HL-60 (cell line): ENCODE results near the gene SECISBP2.

ENCODE experiments used
- DNase-seq, 2 experiments: peaks; one replicate each; pipeline ENCODE4 v3.0.0-alpha.2; 2010 to 2020; ENCODE audit warnings: low read depth in 1 of 2, low spot score in 1 of 2
- H3K27ac ChIP-seq: fragments of 250-450 bp; sonication (Bioruptor Pico); replicated peaks from 2 replicates; pipeline ENCODE4 v1.5.1; 2020; ENCODE audit warnings: mild to moderate bottlenecking, moderate library complexity
- H3K27me3 ChIP-seq: fragments of 250-450 bp; sonication (Bioruptor Pico); 2 replicates; pipeline ENCODE4 v1.5.1; 2021; ENCODE audit warnings: mild to moderate bottlenecking, moderate library complexity; ENCODE audit not compliant: insufficient read depth, poor library complexity, severe bottlenecking
- H3K4me3 ChIP-seq: replicated peaks from 2 replicates; pipeline ENCODE4 v1.5.1; 2011; ENCODE audit warnings: mild to moderate bottlenecking, control low read depth, low read length; ENCODE audit not compliant: insufficient read depth
- CTCF ChIP-seq: IDR thresholded peaks from one replicate; pipeline ENCODE4 v1.5.1; 2011; ENCODE audit warnings: low read length, control low read depth, inconsistent platforms; ENCODE audit not compliant: insufficient read depth
- GABPA ChIP-seq: IDR thresholded peaks from 2 replicates; pipeline ENCODE4 v1.6.1; 2012; ENCODE audit warnings: low read depth
- POLR2AphosphoS5 ChIP-seq: IDR thresholded peaks from 2 replicates; pipeline ENCODE4 v1.6.1; 2012; ENCODE audit warnings: low read depth
- REST ChIP-seq: IDR thresholded peaks from 2 replicates; pipeline ENCODE4 v1.6.1; 2012; ENCODE audit warnings: low read depth; ENCODE audit not compliant: insufficient replicate concordance
- SPI1 ChIP-seq: IDR thresholded peaks from 2 replicates; pipeline ENCODE4 v1.6.1; 2012; ENCODE audit warnings: low read depth, mild to moderate bottlenecking, borderline replicate concordance

Gene SECISBP2

DNA sequence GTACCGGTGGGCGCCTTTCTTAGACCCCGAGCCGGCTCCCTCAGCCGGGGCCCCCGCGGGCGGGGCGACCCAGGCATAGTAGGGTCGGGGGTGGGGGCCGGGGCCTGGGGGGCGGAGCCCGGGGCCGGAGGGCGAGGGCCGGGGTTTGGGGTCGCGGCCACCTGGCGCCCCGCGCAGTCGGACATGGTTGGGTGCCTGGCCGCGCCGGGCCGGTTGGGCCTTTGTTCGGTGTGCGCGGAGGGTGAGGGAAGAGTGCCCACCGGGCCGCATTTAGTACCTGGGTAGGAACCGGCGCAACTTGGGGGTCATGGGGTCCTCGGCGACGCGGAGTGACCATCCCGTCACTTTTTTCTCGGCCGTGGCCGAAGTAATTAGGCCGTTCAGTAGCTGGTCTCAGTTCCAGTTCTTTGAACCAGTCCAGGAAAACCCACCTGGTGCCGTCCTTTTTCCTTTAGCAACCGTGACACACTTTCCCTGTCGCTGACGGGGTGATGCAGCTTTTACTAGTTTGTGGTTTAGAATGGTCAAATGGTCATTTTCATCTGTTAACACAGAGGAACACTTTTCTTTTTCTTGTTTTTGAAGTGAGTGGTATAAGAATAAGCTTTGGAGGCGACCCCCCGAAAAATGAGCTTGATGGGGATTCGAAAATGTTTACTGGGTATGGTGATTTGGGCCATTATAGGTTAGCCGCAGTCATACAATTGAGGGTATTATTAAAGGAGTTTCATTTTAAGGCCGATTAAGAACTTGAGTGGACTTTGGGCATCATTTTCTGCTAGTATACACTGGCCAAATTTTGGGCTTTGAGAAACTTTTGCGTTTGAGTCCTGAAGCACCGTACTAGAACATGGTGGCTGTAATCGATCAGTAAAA lies 6.7 kb upstream of the SECISBP2 start:
- Histone ChIP-seq H3K27me3 (no peaks in the 10 kb centered on the region), H3K4me3 (peak overlapping the region; percentile 90), H3K27ac (peak overlapping the region; percentile 83)
- no peak for TF ChIP-seq POLR2AphosphoS5
- no peak for TF ChIP-seq REST
- no peak for TF ChIP-seq SPI1
- TF ChIP-seq CTCF = no peak
- no peak for TF ChIP-seq GABPA
- no peak for DNase-seq

DNA sequence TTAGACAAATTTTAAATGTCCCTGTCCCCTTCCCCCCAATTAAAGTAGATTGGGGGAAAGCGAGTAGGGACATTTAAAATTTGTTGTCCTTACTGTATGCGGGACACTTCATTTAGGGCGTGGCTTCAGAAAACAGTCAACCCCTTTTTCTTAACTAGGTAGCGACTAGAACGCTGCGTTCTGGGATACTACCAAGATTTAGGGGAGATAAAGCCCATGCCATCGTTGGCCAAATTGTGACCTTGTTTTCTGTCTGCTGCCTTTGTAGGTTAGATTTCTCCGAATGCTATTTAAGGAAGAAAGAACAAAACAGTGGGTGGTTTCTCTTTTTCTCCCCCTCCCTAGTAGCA lies 6.1 kb upstream of the SECISBP2 start:
- DNase-seq = no peak
- peak overlapping the region; percentile 83 for H3K27ac ChIP-seq
- peak; percentile 24; the same call in 1 of the 2 replicates for TF ChIP-seq POLR2AphosphoS5
- TF ChIP-seq SPI1 = no peak
- TF ChIP-seq REST = no peak

DNA sequence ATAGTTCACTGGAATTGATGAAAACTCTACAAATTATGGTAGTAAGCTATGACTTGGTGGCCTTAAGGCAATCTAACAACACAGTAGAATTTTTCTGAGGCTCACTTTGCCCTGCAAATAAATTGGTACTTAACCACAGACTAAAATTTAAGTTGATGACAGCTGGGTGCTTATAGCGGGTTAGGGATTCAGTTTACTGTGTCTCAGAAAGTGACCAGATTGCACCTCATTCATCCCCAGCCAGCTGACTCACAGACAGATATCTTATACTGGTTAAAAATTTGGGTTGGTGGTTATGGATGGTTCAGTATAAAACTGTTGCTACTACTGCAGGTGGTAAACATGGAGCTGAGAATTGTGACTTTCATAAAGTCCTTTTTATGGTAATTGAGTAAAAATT lies 4.5 kb upstream of the SECISBP2 start:
- no peak for TF ChIP-seq CTCF
- no peak for TF ChIP-seq REST
- TF ChIP-seq GABPA = no peak
- TF ChIP-seq SPI1 = no peak
- TF ChIP-seq POLR2AphosphoS5 = no peak
- H3K4me3 ChIP-seq = peak overlapping the region; percentile 90

More for the DNA sequence above, 6.1 kb upstream of the SECISBP2 start:
- Histone ChIP-seq H3K4me3 (peak overlapping the region; percentile 90), H3K27me3 (no peaks in the 10 kb centered on the region)

More for the DNA sequence above, 4.5 kb upstream of the SECISBP2 start:
- no peak for DNase-seq
- Histone ChIP-seq H3K27ac (peak overlapping the region; percentile 83), H3K27me3 (no peaks in the 10 kb centered on the region)
